ENCODE measurements around the gene TNS1. TPM values are rescaled to one million over a fixed set of nuclear protein-coding genes. Genes with fewer than 3 reads are reported as not detected.

Gene TNS1
- total and polyA plus RNA-seq, 7 donors: 73.4 to 742 (median 276) TPM

DNA sequence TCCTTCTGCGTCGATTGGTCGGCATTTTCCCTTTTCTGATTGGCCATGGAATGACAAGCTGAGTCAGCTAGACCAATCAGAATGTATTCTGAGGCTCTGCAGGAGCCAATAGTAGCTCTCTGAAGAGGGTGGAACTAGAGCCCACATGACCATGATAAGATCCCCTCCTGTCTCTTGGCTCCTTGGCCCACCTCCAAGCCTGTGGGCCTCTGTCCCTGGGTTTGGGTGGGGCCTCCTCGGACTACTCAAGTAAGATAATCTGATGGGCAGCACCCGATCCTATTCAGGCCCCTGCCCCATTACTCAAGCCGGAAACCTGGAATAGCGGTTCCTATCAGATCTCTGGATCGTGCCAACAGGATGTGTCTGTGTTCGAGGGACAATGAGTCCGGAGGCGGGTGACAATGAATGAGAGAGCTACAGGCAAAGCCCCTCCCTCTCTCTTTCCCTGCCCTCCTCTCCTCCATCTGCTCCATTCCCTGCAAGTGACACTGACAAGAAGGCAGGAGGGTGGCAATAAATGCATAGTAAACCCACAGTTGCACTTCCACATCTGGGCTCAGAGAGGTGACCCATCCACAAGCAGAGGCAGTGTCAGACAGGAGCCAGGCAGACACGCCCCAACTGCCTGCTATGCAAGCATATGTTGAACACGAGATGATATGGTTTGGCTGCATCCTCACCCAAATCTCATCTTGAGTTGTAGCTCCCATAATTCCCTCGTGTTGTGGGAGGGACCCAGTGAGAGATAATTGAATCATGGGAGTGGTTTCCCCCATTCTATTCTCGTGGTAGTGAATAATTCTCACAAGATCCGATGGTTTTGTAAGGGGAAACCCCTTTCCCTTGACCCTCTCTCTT lies 114.7 kb downstream of the TNS1 start:
- WGBS, 3 donors: 64 to 70% (median 67%) methylated on average over 16 of the region's 16 CpGs
- DNase-seq (peak in 1 of 2 donors; percentile 78), ATAC-seq (peak in 3 of 4 donors; percentile 3 to 16 (median 4))
- no peaks in the 10 kb centered on the region for H3K27me3 ChIP-seq (ENCODE audit: insufficient read depth in 3 of 3, low read length in 2 of 3)
- intact Hi-C loops (cut with DNase I): loop anchor here (2.0 kb wide), 3 partner anchors 17 to 101 kb away; no protein-coding TSS in a partner anchor
- peak overlapping the region; percentile 68 for H3K27ac ChIP-seq
- peaks cover 31% of the 10 kb centered on the region for H3K4me1 ChIP-seq
- no peak overlapping the region for H3K4me3 ChIP-seq
- TF ChIP-seq CTCF (IDR thresholded peaks at IDR 0.05): no peak
- H3K9me3 ChIP-seq: no peaks in the 10 kb centered on the region
- H3K36me3 ChIP-seq (ENCODE audit: insufficient read depth in 1 of 2, low read depth in 1 of 2): peaks cover 11 to 92% of the 10 kb centered on the region in 2 donors

- Histone ChIP-seq H3K4me3 (no peak overlapping the region), H3K9me3 (no peaks in the 10 kb centered on the region), H3K27ac (no peak overlapping the region), H3K4me1 (peaks cover 28% of the 10 kb centered on the region), H3K36me3 (ENCODE audit: insufficient read depth in 1 of 2, low read depth in 1 of 2) (peaks cover 11 to 92% of the 10 kb centered on the region in 2 donors), H3K27me3 (ENCODE audit: insufficient read depth in 3 of 3, low read length in 2 of 3) (no peaks in the 10 kb centered on the region)
- ATAC-seq (peak; percentile 48 to 74 (median 63)), DNase-seq (peak; percentile 82 to 89)
- WGBS, 3 donors: 27 to 34% (median 33%) methylated on average over 6 of the region's 6 CpGs
- peak; percentile 85 for TF ChIP-seq CTCF (IDR thresholded peaks at IDR 0.05)
- intact Hi-C loops (cut with DNase I): loop anchor here (1.0 to 2.0 kb wide), 4 partner anchors 16 to 102 kb away; no protein-coding TSS in a partner anchor
Measured at GRCh38 chr2:217886720-217887309, 116.0 kb downstream of the TNS1 start.

DNA sequence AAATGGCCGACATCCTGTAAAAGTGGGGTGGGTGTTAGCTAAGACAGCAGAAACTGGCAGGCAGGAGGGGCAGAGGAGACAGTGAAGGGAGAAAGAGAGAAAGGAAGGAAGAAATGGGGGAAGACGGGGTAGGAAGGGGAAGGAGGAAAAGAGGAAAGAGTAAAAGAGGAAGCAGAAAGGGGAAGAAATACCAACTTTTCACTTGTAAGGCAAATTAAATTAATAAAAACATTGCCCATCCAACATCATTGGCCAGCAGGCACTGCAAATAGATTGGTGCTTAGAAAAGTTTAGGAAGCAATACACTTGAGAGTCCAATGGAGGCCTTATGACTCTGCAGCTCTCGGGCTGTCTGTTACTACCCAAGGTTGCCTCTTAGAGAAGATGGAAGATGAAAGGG lies 116.7 kb downstream of the TNS1 start:
- Histone ChIP-seq H3K36me3 (ENCODE audit: insufficient read depth in 1 of 2, low read depth in 1 of 2) (peaks cover 11 to 92% of the 10 kb centered on the region in 2 donors), H3K4me3 (no peak overlapping the region), H3K4me1 (peaks cover 24% of the 10 kb centered on the region), H3K27me3 (ENCODE audit: insufficient read depth in 3 of 3, low read length in 2 of 3) (no peaks in the 10 kb centered on the region), H3K9me3 (no peaks in the 10 kb centered on the region), H3K27ac (no peak overlapping the region)
- no peak for TF ChIP-seq CTCF (IDR thresholded peaks at IDR 0.05)
- DNase-seq (no peak), ATAC-seq (no peak)
- intact Hi-C loops (cut with DNase I): loop anchor here (1.0 to 2.0 kb wide), 4 partner anchors 15 to 103 kb away; no protein-coding TSS in a partner anchor
- WGBS, 3 donors: 89 to 95% (median 91%) methylated on average over 3 of the region's 3 CpGs

DNA sequence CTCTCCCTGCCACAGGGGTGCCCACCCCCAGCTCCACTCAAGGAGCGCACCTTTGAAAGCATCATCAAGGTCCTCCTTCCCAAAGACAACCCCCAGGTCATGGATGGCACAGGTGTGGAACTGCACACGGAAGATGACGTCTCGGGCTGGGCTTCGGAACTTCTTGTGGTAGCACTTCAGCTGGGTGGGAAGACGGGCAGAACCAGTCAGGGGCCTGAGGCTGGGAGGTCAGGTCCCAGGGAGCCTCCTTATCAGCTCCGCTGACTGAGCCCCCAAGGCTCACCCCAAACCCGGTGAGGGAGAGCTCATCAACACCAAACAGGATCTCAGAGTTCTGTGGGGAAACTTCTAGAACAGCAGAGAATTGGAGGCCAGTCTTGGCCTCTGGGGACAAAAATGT lies 117.8 kb downstream of the TNS1 start:
- ATAC-seq (no peak), DNase-seq (no peak)
- H3K4me3 ChIP-seq: no peak overlapping the region
- intact Hi-C loops (cut with DNase I): no loop called here
- H3K27me3 ChIP-seq (ENCODE audit: insufficient read depth in 3 of 3, low read length in 2 of 3): no peaks in the 10 kb centered on the region
- no peak for TF ChIP-seq CTCF (IDR thresholded peaks at IDR 0.05)
- no peak overlapping the region for H3K27ac ChIP-seq
- H3K4me1 ChIP-seq: peaks cover 15% of the 10 kb centered on the region
- 93 to 98% (median 94%) methylated on average over 8 of the region's 8 CpGs for WGBS, 3 donors
- H3K9me3 ChIP-seq: no peaks in the 10 kb centered on the region
- peaks cover 6 to 92% of the 10 kb centered on the region in 2 donors for H3K36me3 ChIP-seq (ENCODE audit: insufficient read depth in 1 of 2, low read depth in 1 of 2)
